Astrocyte (in vitro differentiated cells and primary cell): ENCODE results near the gene TMEM129. TPM values are rescaled to one million over a fixed set of nuclear protein-coding genes. Genes with fewer than 3 reads are reported as not detected.

ENCODE experiments used
- DNase-seq: peaks from one replicate; pipeline ENCODE4 v3.0.0-alpha.2; 2010; ENCODE audit warnings: low read depth
- FAIRE-seq: peaks from 2 replicates; lab custom pipeline; 2011; peaks lifted over from hg19 to GRCh38; lab: Jason Lieb, UNC
- H2AFZ ChIP-seq: 2 replicates; pipeline ENCODE4 v1.6.0; 2012; ENCODE audit warnings: low read depth, low read length, inconsistent platforms
- H3K27ac ChIP-seq: 2 replicates; pipeline ENCODE4 v1.5.1; 2011; ENCODE audit warnings: low read depth, low read length, inconsistent platforms
- H3K27me3 ChIP-seq: 2 replicates; pipeline ENCODE4 v1.6.0; 2011; ENCODE audit warnings: low read length, inconsistent platforms; ENCODE audit not compliant: insufficient read depth
- H3K36me3 ChIP-seq: 2 replicates; pipeline ENCODE4 v1.5.1; 2011; ENCODE audit warnings: low read length, inconsistent platforms; ENCODE audit not compliant: insufficient read depth
- H3K4me1 ChIP-seq: 2 replicates; pipeline ENCODE4 v1.5.1; 2011; ENCODE audit warnings: low read length, inconsistent platforms; ENCODE audit not compliant: insufficient read depth
- H3K4me2 ChIP-seq: 2 replicates; pipeline ENCODE4 v1.6.0; 2012; ENCODE audit warnings: low read length, inconsistent platforms
- H3K4me3 ChIP-seq: 2 replicates; pipeline ENCODE4 v1.5.1; 2011; ENCODE audit warnings: low read depth, mild to moderate bottlenecking, low read length, inconsistent platforms; ENCODE audit not compliant: insufficient read depth
- H3K79me2 ChIP-seq: 2 replicates; pipeline ENCODE4 v1.6.0; 2012; ENCODE audit warnings: mild to moderate bottlenecking, low read length, inconsistent platforms; ENCODE audit not compliant: insufficient read depth
- H3K9ac ChIP-seq: 2 replicates; pipeline ENCODE4 v1.6.0; 2012; ENCODE audit warnings: mild to moderate bottlenecking, low read length, inconsistent platforms
- H3K9me3 ChIP-seq: 2 replicates; pipeline ENCODE4 v1.5.1; 2012; ENCODE audit warnings: low read depth, mild to moderate bottlenecking, low read length, inconsistent platforms; ENCODE audit not compliant: insufficient read depth
- H4K20me1 ChIP-seq: 2 replicates; pipeline ENCODE4 v1.6.0; 2012; ENCODE audit warnings: low read length, inconsistent platforms; ENCODE audit not compliant: insufficient read depth
- H3K27ac Mint-ChIP-seq: one replicate; pipeline ENCODE4 v1.8.0; 2021; ENCODE audit warnings: mild to moderate bottlenecking, mixed read lengths; ENCODE audit not compliant: unreplicated experiment
- H3K27me3 Mint-ChIP-seq: one replicate; pipeline ENCODE4 v1.8.0; 2021; ENCODE audit warnings: low read depth, mixed read lengths; ENCODE audit not compliant: unreplicated experiment
- H3K36me3 Mint-ChIP-seq: one replicate; pipeline ENCODE4 v1.8.0; 2021; ENCODE audit warnings: low read depth, mixed read lengths; ENCODE audit not compliant: unreplicated experiment
- H3K4me1 Mint-ChIP-seq: one replicate; pipeline ENCODE4 v1.8.0; 2021; ENCODE audit warnings: low read depth, mixed read lengths; ENCODE audit not compliant: unreplicated experiment
- H3K4me3 Mint-ChIP-seq: one replicate; pipeline ENCODE4 v1.8.0; 2021; ENCODE audit warnings: mild to moderate bottlenecking, moderate library complexity, mixed read lengths; ENCODE audit not compliant: unreplicated experiment
- H3K9me3 Mint-ChIP-seq: one replicate; pipeline ENCODE4 v1.8.0; 2021; ENCODE audit warnings: mild to moderate bottlenecking, mixed read lengths; ENCODE audit not compliant: unreplicated experiment
- CTCF ChIP-seq: IDR thresholded peaks from 2 replicates; pipeline ENCODE4 v1.5.1; 2011; ENCODE audit warnings: low read depth, mild to moderate bottlenecking, inconsistent platforms, low read length, moderate library complexity; ENCODE audit not compliant: insufficient read depth
- EZH2 ChIP-seq: IDR thresholded peaks from 2 replicates; pipeline ENCODE4 v1.6.1; 2012; ENCODE audit warnings: mild to moderate bottlenecking, low read length, inconsistent platforms; ENCODE audit not compliant: insufficient read depth
- total RNA-seq: library from RNA; stranded (reverse); gene quantifications from 2 replicates; pipeline ENCODE4 v1.2.1, GENCODE V29; 2021

TMEM129 gene
- total RNA-seq, 1 donor from 2014 or later: 26.8 TPM

- Mint-ChIP-seq H3K27ac (no peak overlapping the region), H3K36me3 (peaks cover 3% of the 10 kb centered on the region), H3K9me3 (no peaks in the 10 kb centered on the region), H3K27me3 (peaks cover 13% of the 10 kb centered on the region), H3K4me3 (no peak overlapping the region), H3K4me1 (no peaks in the 10 kb centered on the region)
- H3K4me2 ChIP-seq: no peak overlapping the region
- no peak overlapping the region for H3K27ac ChIP-seq
- H3K36me3 ChIP-seq: no peaks in the 10 kb centered on the region
- no peak overlapping the region for H3K4me3 ChIP-seq
- H3K9me3 ChIP-seq: no peaks in the 10 kb centered on the region
- TF ChIP-seq EZH2 (no peak), CTCF (no peak)
- FAIRE-seq (no peak), DNase-seq (no peak)
- H3K79me2 ChIP-seq: no peaks in the 10 kb centered on the region
- H3K9ac ChIP-seq: no peak overlapping the region
- no peaks in the 10 kb centered on the region for H3K4me1 ChIP-seq
- H4K20me1 ChIP-seq: no peaks in the 10 kb centered on the region
- no peaks in the 10 kb centered on the region for H3K27me3 ChIP-seq
- H2AFZ ChIP-seq: no peak overlapping the region
Observed at GRCh38 chr4:1669850-1670249, 51.3 kb downstream of the TMEM129 start.

GRCh38 chr4:1669270-1669669 lies 51.9 kb downstream of the TMEM129 start:
- Mint-ChIP-seq H3K36me3 (peaks cover 3% of the 10 kb centered on the region), H3K4me1 (no peaks in the 10 kb centered on the region), H3K9me3 (no peaks in the 10 kb centered on the region), H3K4me3 (no peak overlapping the region), H3K27ac (no peak overlapping the region), H3K27me3 (peaks cover 10% of the 10 kb centered on the region)
- Histone ChIP-seq H3K9me3 (no peaks in the 10 kb centered on the region), H4K20me1 (no peaks in the 10 kb centered on the region), H3K4me2 (no peak overlapping the region), H3K27ac (no peak overlapping the region), H3K79me2 (no peaks in the 10 kb centered on the region), H3K36me3 (no peaks in the 10 kb centered on the region), H3K4me1 (no peaks in the 10 kb centered on the region), H2AFZ (no peak overlapping the region), H3K27me3 (no peaks in the 10 kb centered on the region), H3K9ac (no peak overlapping the region), H3K4me3 (no peak overlapping the region)
- FAIRE-seq: no peak
- DNase-seq: no peak
- TF ChIP-seq EZH2 (no peak), CTCF (no peak)

GRCh38 chr4:1668488-1668840 lies 52.7 kb downstream of the TMEM129 start:
- H2AFZ ChIP-seq: no peak overlapping the region
- Mint-ChIP-seq H3K27me3 (peaks cover 3% of the 10 kb centered on the region), H3K4me1 (peaks cover 3% of the 10 kb centered on the region)

More at GRCh38 chr4:1668488-1668840, 52.7 kb downstream of the TMEM129 start:
- H3K27ac ChIP-seq: no peak overlapping the region
- DNase-seq (no peak), FAIRE-seq (no peak)
- H3K4me3 ChIP-seq: no peak overlapping the region
- TF ChIP-seq EZH2: no peak
- TF ChIP-seq CTCF: no peak
- H3K9me3 ChIP-seq: no peaks in the 10 kb centered on the region
- H3K9me3 Mint-ChIP-seq: no peaks in the 10 kb centered on the region
- H3K4me1 ChIP-seq: no peaks in the 10 kb centered on the region
- no peak overlapping the region for H3K4me3 Mint-ChIP-seq
- H3K79me2 ChIP-seq: no peaks in the 10 kb centered on the region
- no peaks in the 10 kb centered on the region for H4K20me1 ChIP-seq
- peaks cover 3% of the 10 kb centered on the region for H3K36me3 Mint-ChIP-seq
- no peaks in the 10 kb centered on the region for H3K27me3 ChIP-seq
- no peak overlapping the region for H3K4me2 ChIP-seq
- no peak overlapping the region for H3K27ac Mint-ChIP-seq
- H3K9ac ChIP-seq: no peak overlapping the region
- no peaks in the 10 kb centered on the region for H3K36me3 ChIP-seq
